NCI-H526 treated with DMSO at 0.1 percent for 48 hours (cell line): Measurements from ENCODE around the gene TMEM213.
"Not testable (repeated sequence)": the region's sequence is repeated elsewhere in the genome, so short reads cannot be mapped to it uniquely, and the experiment has no call there.

Source experiments
- DNase-seq: peaks from one replicate; lab custom pipeline; 2025; lab: John Stamatoyannopoulos, UW

Gene TMEM213

DNA sequence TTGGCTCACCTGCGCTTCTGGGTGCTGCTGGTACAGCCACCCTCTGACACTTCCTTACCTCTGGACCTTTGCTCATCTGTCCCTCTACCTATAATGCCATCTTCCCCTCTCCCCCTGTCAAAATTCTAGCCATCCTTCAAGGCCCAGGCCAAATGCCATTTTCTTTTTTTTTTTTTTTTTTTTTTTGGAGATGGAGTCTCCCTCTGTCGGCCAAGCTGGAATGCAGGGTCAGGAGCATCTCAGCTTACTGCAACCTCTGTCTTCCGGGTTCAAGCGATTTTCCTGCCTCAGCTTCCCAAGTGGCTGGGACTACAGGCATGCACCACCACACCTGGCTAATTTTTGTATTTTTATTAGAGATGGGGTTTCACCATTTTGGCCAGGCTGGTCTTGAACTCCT is 748 bp upstream of the TMEM213 start:
- not testable (repeated sequence) for DNase-seq

DNA sequence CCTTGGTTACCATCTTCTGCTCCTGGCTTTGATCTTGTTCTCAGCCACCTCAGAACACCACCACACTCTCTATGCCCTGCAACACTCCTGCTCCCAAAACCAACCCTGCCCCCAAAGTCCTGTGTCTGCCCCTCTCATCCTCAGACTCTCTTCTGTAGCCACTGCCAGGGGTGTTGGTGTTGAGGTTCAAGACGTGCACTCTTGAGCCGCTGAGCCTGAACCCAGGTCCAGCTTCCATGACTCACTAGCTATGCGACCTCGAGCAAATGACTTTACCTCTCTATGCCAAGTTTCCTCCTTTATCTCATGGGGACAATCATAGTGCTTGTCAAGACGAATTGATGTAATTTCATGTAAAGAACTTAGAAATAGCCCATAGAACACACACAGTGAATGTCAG is 1.0 kb downstream of the TMEM213 start:
- DNase-seq = no peak

DNA sequence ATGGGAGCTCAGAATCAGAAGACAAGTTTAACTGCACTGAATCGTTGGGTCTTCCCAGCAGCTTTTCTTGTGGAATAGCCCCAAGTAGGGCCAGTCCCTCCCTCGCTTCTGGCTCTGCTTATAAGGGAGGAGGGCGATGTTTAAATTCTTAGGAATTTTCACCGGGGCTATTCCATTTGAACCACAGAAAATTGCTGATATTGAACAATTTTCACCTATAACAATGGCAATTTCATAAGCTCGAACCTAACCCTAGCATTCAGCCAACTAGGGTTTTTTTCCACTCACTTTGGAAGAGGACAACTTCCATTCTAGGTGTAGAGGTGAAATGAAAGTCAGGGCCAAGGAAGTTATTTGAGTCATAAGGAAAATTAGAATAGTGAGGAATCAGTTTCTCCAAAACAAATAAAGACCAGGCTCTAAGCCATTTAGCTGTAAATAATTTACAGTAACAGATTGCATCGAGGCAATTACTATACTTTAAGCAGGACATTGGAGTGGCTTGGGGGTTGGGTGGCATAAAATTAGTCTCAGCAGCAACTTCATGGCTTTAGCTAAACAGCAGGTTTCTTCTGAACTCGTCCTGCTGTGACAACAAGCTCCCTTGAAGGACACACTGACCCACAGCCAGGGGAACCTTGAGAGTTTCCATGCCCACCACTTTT is 1.7 kb downstream of the TMEM213 start:
- no peak for DNase-seq

DNA sequence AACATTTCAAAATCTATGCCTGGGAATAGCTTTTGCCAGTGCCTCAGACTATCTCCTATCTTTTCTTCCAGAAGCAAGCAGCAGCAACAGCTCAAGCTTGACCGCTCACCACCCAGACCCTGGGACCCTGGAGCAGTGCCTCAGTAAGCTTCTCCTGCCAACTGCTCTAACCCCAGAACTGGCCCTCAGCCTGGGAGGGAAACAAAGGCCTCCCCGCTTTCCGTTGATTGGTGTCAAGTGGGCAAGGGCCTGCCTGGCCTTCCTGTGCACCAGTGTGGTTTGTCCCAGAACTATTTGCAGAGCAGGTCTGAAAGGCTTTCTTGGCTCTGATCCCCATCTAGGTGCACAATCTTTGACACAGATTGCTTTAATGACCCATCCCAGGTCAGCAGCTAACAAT is 3.5 kb downstream of the TMEM213 start:
- DNase-seq = no peak

DNA sequence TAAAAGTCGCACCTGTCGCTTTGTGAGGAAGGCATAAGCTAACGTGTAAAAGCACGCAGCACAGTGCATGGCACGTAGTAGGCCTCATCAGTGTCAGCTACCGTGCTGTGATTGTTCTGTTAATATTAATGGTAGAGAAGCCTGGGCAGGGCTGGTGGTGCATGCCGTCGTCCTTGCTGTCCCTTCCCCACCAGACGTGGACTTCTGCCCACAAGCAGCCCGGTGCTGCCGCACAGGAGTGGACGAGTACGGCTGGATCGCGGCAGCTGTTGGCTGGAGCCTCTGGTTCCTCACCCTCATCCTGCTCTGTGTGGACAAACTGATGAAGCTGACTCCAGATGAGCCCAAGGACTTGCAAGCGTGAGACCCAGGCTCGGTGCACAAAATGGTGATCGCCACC is 4.9 kb downstream of the TMEM213 start:
- no peak for DNase-seq

DNA sequence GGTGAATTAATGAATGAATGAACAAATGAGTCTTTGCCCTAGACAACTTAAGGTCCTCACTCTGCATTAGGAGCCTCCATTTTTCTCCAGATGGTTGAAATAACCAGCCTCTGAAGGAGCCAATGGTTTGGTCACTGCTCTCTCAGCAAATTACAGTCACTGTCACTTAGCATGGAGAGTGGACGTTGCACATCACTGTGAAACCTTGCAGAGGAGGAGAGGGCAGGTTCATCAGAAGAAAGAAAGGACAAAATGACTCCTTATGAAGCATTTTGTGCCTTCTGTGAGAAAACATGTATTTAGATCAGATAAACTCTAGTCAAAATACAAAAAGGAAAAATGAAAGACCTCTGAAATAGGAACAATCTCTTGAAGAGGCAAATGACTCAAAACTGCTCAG is 6.8 kb downstream of the TMEM213 start:
- no peak for DNase-seq

DNA sequence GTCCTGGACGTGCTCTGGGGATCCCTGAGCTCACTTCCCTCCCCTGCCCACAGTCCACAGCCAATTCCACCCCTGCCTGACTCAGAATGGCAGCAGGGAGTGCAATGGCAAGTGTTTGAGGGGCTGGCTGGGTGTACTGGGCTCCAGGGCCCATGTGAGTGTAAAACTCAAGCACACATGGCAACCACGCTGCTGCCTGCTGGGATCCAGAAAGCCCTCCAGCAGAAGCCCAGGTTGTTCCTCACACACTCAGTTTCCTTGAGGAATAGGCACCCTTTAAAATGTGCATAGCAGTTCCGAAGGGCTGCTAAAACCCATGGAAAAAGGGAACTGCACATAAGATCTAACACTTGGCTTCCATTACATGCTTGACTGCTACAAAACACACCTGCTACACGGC is 11.6 kb downstream of the TMEM213 start:
- no peak for DNase-seq

DNA sequence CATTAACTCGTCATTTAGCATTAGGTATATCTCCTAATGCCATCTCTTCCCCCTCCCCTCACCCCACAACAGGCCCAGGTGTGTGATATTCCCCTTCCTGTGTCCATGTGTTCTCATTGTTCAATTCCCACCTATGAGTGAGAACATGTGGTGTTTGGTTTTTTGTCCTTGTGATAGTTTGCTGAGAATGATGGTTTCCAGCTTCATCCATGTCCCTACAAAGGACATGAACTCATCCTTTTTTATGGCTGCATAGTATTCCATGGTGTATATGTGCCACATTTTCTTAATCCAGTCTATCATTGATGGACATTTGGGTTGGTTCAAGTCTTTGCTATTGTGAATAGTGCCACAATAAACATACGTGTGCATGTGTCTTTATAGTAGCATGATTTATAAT is 13.5 kb downstream of the TMEM213 start:
- not testable (repeated sequence) for DNase-seq

DNA sequence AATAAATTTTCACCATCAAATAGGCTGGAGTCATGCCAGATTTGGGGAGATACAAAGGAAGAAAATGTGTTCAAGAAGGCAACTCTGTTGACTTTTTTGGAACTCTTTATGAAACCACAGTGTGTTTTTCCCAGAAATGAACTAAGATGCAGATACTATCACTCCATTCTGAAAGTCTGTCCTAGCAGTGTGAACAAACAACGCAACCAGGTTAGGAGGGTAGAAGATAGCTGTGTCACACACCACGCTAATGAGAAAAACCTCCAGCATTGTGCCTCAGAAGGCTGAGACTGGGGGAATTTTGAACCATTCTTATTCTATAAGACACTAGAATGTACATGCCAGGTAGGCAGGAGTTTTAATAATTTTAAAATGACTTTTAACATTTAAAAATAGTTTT is 16.2 kb downstream of the TMEM213 start:
- DNase-seq = no peak

DNA sequence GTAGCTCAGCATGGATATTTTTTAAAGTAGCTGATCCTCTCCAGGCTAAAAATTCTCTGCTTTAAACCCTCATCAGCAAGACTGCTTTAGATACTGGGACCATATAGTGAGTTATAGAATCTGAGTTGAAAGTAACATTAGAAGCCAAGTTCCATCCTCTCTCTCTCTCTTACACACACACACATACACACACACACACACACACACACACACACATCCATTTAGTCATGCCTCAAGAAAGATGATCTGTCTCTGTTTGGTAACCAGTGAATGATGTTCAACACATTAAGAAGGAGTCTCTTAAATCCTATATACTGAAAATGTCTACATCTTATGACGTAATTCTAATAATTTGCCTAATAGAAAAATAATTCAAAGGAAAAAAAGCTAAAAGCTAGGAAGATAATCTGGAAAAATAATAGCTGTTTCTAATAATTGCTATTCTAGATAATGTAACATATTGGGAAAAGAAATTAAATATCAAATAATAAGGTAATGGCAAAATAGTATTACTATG is 17.1 kb downstream of the TMEM213 start:
- DNase-seq = no peak

DNA sequence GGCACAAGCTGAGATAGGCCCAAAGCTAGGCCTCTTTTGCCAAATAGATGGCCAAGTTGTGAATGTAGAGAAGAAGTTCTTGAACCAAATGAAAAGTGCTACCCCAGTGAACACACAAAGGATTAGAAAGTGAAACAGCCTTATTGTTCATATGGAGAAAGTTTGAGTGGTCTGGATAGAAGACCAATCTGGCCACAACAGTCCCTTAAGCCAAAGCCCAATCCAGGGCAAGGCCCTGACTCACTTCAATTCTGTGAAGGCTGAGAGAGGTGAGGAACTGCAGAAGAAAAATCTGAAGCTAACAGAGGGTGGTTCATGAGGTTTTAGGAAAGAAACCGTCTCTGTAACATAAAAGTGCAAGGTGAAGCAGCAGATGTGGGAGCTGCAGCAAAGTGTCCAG is 18.9 kb downstream of the TMEM213 start:
- DNase-seq = no peak

DNA sequence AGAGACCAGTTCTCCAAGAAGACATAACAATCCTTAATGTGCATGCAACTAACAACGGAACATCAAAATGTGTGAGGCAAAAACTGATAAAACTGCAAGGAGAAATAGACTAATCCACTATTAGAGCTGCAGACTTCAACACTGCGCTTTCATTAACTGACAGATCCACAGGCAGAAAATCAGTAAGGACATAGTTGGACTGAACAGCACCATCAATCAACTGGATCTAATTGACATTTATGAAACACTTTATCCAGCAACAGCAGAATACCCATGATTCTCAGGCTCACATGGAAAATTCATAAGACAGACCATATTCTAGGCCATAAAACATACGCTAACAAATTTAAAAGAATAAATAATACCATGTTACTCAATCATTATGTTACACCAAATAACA is 21.8 kb downstream of the TMEM213 start:
- DNase-seq = no peak

DNA sequence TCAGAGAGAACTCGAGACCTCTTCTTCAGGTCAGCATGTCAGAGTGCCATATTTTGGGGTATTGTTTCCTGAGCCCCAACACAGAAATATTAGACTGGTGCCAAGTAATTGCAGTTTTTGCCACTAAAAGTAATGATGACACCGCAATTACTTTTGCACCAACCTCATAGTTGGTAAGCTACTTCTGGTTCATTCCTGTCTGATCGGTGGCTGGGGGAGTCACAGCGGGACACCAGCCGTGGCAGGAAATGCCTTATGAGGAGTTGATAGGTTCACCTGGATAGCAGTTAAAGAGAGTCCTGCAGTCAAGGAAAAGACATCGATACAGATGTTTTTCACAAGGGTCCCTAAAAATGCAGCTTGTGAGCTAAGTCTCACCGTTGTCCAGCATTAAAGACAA is 24.1 kb downstream of the TMEM213 start:
- DNase-seq = no peak

DNA sequence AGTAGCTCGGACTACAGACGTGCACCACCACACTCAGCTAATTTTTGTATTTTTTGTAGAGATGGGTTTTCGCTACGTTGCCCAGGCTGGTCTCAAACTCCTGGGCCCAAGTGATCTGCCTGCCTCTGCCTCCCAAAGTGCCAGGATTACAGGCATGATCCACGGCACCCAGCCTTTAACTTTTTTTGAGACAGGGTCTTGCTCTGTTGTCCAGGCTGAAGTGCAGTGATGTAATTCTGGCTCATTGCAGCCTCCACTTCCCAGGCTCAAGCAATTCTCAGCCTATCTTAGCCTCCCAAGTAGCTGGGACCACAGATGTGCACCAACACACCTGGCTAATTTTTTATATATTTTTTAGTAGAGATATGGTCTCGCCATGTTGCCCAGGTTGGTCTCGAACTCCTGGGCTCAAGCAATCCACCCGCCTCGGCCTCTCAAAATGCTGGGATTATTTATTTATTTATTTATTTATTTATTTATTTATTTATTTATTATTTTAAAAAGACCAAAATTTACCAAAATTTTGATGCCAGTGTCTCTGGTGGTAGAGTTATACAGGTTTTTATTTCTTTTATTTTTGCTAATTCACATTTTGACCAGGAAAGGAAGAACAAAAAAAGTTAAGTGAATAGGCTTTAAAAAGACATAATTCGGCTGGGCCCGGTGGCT is 25.2 kb downstream of the TMEM213 start:
- no peak for DNase-seq

DNA sequence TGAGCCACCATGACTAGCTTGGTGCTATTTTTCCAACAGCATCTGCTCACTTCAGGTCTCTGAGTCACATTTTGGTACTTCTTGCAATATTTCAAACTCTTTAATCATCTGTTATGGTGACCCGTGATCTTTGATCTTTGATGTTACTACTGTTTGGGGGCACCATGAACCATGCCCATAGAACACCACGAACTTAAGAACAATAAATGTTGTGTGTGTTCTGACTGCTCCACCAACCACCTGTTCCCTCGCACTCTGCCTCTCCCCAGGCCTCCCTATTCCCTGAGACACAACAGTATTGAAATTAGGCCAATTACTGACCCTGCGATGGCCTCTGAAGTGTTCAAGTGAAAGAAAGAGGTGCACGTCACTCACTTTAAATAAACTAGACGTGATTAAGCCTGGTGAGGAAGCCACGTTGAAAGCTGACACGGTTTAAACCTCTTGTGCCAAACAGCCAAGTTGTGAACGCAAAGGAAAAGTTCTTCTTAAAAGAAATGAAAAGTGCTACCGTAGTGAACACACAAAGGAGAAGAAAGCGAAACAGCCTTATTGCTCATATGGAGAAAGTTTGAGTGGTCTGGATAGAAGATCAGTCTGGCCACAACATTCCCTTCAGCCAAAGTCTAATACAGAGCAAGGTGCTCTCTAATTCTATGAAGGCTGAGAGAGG is 27.4 kb downstream of the TMEM213 start:
- no peak for DNase-seq

DNA sequence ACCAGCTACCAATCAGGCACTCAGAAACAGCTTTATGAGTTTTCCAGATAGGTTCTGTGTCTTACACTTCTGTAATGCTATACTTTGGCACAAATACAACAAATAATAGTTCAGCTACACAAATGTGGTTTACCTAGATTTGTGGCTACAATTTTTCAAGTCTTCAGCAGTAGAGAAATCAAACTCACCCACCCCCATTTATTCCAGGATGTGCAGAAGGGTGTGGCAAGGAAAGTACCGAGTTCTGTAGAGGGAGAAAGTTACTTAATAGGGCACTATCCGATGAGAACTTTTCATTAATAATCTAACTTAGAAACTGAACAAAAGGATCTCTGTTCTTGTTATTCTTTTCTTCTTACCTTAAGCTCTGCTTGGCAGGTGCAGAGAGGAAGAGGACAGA is 30.5 kb downstream of the TMEM213 start:
- DNase-seq = no peak

DNA sequence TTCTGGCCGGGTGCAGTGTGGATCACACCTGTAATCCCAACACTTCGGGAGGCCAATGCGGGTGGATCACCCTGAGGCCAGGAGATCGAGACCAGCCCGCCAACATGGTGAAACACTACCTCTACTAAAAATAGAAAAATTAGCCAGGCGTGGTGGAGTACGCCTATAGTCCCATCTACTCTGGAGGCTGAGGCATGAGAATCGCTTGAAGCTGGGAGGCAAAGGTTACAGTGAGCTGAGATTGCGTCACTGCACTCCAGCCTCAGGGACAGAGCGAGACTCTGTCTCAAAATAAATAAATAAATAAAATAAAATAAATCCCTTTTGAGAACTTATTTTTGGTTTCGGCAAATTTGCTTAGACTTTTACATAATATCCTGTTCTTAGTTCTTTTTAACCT is 31.5 kb downstream of the TMEM213 start:
- no peak for DNase-seq

DNA sequence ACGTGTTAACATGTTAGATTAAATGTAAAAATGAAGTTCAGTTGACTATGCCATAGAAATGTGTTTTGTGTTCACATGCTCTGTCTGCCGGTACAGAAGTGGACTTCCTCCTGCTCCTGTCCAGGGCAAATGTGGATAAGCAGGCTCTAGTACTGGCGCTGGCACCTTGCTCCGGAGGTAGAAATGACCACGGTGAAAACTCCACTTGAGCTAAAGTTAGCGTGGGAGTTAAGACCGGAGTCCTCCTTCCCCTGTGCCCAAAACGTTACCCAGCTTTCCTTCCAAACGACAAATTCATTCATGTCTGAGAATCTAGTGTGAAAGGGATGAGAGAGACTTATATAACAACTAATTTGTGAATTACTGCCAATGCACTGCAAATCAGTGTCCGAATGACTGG is 35.2 kb downstream of the TMEM213 start:
- DNase-seq = no peak

DNA sequence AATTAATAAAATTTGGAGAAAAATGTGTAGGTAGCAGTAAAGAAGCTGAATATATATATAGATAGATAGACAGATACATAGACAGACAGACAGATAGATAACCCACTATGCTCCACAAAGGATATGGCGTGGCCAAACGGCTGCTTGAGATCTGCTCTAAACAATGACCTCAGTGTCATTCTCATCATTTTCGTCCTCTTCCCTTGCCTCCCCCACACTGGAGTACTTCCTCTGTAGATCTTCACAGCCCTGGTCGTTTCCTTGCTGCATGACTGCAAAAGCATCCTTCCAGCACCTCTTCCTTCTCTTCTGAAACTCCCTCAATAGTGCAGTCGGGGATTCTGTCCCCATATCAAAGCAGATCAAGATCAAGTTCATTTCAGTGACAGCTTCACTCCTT is 35.8 kb downstream of the TMEM213 start:
- no peak for DNase-seq

DNA sequence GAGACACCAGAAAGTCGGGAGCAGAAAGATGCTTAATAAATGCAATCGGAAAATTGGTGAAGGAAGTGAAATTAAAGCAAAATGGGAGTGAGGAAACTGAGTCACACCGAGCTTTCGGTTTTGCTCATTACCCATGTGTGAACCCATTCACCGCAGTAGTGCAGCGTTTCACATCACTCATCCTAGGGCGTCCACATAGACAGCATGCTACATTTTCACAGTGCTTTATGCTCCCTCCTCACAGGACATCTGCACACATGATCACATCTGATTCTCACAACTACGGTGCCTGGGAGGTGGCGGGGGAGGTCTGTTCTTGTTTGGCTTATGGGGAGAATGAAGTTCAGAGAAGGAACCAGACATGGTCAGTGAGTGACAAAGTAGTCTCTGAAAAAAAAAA is 36.8 kb downstream of the TMEM213 start:
- DNase-seq = no peak

DNA sequence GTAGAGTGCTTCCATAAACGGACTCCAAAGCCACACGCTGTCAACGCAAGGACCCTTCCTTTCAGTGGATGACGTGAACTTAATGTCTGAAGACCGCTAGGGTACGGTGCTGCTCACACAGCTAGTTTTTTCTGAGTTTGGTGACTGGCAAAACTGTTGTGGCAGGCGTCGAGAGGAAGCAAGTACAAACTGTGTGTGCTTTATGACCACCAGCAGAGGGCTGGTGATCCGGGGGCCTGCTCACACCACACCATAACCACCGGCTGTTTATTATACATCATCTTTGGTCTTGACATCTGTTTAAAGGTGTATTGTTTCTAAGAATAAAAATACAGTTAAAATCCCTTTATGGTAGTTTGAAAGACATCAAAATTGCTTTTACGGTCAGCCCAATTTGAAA is 37.3 kb downstream of the TMEM213 start:
- no peak for DNase-seq

DNA sequence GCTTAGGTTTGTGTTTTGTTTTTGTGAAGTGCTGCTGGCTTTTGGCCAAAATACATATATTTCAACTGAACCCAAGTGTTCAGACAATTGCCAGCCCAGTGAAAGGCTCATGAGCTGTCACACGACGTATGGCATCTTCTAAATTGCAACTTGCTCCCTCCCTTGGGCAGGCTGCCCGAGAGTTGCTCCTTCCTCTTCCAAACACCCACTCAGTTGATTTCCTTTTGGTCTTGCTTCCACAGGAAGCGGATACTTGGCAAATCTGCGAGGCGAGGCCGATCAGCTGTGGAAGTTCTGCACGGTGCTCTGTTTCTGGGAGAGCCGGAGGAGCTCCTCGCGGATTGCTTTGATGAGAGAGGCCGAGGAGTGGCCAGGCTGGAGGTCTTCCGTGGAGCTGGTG is 39.8 kb downstream of the TMEM213 start:
- no peak for DNase-seq

DNA sequence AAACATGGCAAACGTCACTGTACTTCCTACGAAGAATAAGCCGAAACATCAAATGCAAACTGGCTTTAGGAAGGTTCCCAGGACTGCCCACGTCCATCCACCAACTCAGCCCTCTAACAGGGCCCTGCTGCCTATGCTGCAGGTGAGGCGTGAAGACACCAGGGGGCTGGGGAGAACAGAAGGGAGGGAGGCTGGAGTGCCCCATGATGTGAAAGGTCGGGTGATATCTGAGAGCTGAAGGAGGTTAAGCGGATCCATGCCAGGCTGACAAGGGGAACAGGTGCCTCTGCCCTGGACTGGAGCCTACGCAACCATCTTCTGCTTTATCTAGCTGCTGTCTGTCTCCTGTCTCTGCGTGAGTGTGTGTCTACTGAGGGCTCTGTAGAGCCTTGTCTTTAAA is 40.4 kb downstream of the TMEM213 start:
- DNase-seq = no peak
